A172 (cell line): ENCODE data around the gene R3HDM2. TPM values are rescaled to one million over a fixed set of nuclear protein-coding genes. Genes with fewer than 3 reads are reported as not detected.
A peak's percentile ranks its signal among the peaks of the same experiment; 100 is the strongest.

Experiments used
- DNase-seq: peaks from one replicate; pipeline ENCODE4 v3.0.0-alpha.2; 2015; ENCODE audit warnings: low spot score
- total RNA-seq: library from RNA; depleted of rRNA; stranded (reverse); fragments of >200 nt; shearing (Covaris generic); gene quantifications from 2 replicates; pipeline ENCODE4 v1.2.3, GENCODE V29; 2014

R3HDM2 gene
- total RNA-seq, 1 experiment from 2014 or later = 16.3 TPM

GRCh38 chr12:57467212-57467874 lies 36.5 kb upstream of the R3HDM2 start:
- no peak for DNase-seq

GRCh38 chr12:57465747-57466505 lies 35.1 kb upstream of the R3HDM2 start:
- no peak for DNase-seq

- no peak for DNase-seq
Measured at GRCh38 chr12:57465030-57465746, 34.3 kb upstream of the R3HDM2 start.

- DNase-seq = no peak
Measured at GRCh38 chr12:57464569-57464968, 33.7 kb upstream of the R3HDM2 start.

GRCh38 chr12:57462912-57463253 lies 32.0 kb upstream of the R3HDM2 start:
- no peak for DNase-seq

GRCh38 chr12:57462251-57462911 lies 31.5 kb upstream of the R3HDM2 start:
- peak; percentile 76 for DNase-seq

GRCh38 chr12:57461917-57462250 lies 31.0 kb upstream of the R3HDM2 start:
- peak; percentile 26 for DNase-seq

- DNase-seq = peak; percentile 16
Measured at GRCh38 chr12:57461276-57461916, 30.6 kb upstream of the R3HDM2 start.

- no peak for DNase-seq
Measured at GRCh38 chr12:57460841-57461275, 30.0 kb upstream of the R3HDM2 start.

GRCh38 chr12:57460468-57460784 lies 29.6 kb upstream of the R3HDM2 start:
- DNase-seq = no peak

- no peak for DNase-seq
Measured at GRCh38 chr12:57459750-57460467, 29.1 kb upstream of the R3HDM2 start, which contains the start of gene GLI1. Gene GLI1 (plus strand): TSS chr12:57459785. CDS start chr12:57463692, 3,907 bp downstream.

- peak; percentile 91 for DNase-seq
Measured at GRCh38 chr12:57459055-57459749, 28.4 kb upstream of the R3HDM2 start.

- no peak for DNase-seq
Measured at GRCh38 chr12:57458665-57459054, 27.8 kb upstream of the R3HDM2 start.

- DNase-seq = peak; percentile 18
Measured at GRCh38 chr12:57456737-57457490, 26.1 kb upstream of the R3HDM2 start.

GRCh38 chr12:57456145-57456700 lies 25.4 kb upstream of the R3HDM2 start:
- peak; percentile 40 for DNase-seq

- DNase-seq = no peak
Measured at GRCh38 chr12:57455374-57456144, 24.7 kb upstream of the R3HDM2 start.

- peak; percentile 19 for DNase-seq
Measured at GRCh38 chr12:57454566-57455373, 23.9 kb upstream of the R3HDM2 start, which contains the start of gene INHBE. Gene INHBE (plus strand): TSS chr12:57455307. CDS start chr12:57455537, 230 bp downstream.

- DNase-seq = no peak
Measured at GRCh38 chr12:57454213-57454565, 23.3 kb upstream of the R3HDM2 start.
